WERI-Rb-1 (cell line): ENCODE data around the gene CYGB.

ENCODE experiments used
- DNase-seq: peaks from one replicate; pipeline ENCODE4 v3.0.0-alpha.2; 2020
- H3K27ac ChIP-seq: fragments of 250-450 bp; sonication (Bioruptor Pico); 2 replicates; pipeline ENCODE4 v1.5.1; 2020; ENCODE audit warnings: mild to moderate bottlenecking, moderate library complexity
- H3K27me3 ChIP-seq: fragments of 250-450 bp; sonication (Bioruptor Pico); 2 replicates; pipeline ENCODE4 v1.5.1; 2021; ENCODE audit warnings: mild to moderate bottlenecking, low read depth, moderate library complexity; ENCODE audit not compliant: insufficient read depth, severe bottlenecking
- H3K36me3 ChIP-seq: fragments of 250-450 bp; sonication (Bioruptor Pico); 2 replicates; pipeline ENCODE4 v1.5.1; 2020; ENCODE audit warnings: mild to moderate bottlenecking, moderate library complexity
- H3K4me3 ChIP-seq: 2 replicates; pipeline ENCODE4 v1.5.1; 2011; ENCODE audit warnings: low read depth, mild to moderate bottlenecking, control low read depth, low read length
- H3K9me3 ChIP-seq: fragments of 250-450 bp; sonication (Bioruptor Pico); 2 replicates; pipeline ENCODE4 v1.5.1; 2021; ENCODE audit warnings: mild to moderate bottlenecking, moderate library complexity; ENCODE audit not compliant: severe bottlenecking
- TF ChIP-seq, protein P1 (sequence below): IDR thresholded peaks from 2 replicates; pipeline ENCODE4 v1.5.1; 2011; ENCODE audit warnings: low read depth, mild to moderate bottlenecking, control low read depth, inconsistent platforms, low read length

The CYGB gene

DNA sequence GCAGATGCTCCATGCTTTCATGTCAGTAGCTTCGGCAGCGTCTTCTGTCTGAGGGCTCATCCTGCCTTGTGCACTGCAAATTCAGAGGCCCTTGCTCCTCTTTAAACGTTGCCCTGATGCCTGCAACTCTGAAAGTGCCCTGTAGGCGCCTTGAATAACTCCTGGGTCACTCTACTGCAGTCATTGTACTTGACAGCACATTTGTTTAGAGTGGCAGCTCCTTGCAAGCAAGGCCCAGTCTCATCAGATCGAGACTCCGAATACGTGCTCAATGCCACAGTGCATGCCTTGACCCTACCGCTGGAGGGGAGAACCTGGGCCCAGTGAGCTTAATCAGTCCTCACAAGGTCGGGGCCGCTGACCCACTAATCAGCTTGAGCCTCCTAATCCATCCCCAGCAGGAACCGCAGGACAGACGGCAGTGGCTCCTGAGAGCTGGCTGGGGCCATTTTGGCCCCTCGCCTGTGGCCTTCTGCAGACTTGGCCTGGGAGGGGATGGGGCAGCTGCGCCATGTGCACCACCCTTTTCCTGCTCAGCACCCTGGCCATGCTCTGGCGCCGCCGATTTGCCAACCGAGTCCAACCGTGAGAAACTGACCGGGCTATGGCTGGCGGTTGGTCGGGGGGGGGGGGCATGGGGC is 2.2 kb upstream of the CYGB start, which contains the start of gene PRCD:
Gene PRCD, plus strand, starts transcription at position 414 of the 641 bp plus-strand sequence. Its CDS starts 98 bp downstream, at position 512.
- Histone ChIP-seq H3K36me3 (peaks cover 2% of the 10 kb centered on the region; the same call in 1 of the 2 replicates), H3K9me3 (no peaks in the 10 kb centered on the region), H3K4me3 (peak within 1 kb of the TSS; percentile 38), H3K27ac (peak within 1 kb of the TSS; percentile 96), H3K27me3 (no peaks in the 10 kb centered on the region)
- DNase-seq = peak; percentile 93
- TF ChIP-seq, protein P1, sequence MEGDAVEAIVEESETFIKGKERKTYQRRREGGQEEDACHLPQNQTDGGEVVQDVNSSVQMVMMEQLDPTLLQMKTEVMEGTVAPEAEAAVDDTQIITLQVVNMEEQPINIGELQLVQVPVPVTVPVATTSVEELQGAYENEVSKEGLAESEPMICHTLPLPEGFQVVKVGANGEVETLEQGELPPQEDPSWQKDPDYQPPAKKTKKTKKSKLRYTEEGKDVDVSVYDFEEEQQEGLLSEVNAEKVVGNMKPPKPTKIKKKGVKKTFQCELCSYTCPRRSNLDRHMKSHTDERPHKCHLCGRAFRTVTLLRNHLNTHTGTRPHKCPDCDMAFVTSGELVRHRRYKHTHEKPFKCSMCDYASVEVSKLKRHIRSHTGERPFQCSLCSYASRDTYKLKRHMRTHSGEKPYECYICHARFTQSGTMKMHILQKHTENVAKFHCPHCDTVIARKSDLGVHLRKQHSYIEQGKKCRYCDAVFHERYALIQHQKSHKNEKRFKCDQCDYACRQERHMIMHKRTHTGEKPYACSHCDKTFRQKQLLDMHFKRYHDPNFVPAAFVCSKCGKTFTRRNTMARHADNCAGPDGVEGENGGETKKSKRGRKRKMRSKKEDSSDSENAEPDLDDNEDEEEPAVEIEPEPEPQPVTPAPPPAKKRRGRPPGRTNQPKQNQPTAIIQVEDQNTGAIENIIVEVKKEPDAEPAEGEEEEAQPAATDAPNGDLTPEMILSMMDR = peak; percentile 24; the same call in 1 of the 2 replicates

DNA sequence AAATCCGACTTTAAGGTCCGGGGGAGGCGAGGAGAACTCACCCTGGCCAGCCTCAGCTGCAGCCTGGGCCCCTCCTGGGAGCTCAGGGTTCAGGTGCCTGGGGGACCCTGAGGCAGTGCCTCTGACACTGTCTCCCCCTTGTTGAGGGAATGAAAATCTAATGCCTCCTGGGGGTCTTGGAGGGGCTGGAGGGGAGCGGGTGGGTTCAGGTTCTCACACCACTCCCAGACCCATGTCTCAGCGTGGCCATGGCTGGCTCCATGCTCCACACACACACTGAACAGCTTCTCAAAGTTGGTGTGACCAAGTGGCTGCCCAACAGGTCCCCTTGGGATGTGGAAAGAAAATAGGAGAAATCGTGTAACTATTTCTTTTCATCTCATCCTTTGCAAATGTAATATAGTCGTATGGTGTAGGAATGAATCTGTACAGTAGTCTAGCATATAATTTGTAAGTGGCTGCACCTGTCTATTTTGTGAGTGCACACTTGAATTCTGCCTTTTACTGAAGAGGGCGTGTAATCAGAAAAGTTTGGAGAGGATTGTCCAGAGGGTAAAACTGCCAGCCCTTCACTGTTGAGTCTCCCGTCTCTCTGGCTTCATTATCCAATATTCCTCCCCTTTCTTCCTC is 1.5 kb upstream of the CYGB start:
- TF ChIP-seq, protein P1 = no peak
- Histone ChIP-seq H3K27me3 (no peaks in the 10 kb centered on the region), H3K27ac (peak overlapping the region; percentile 96), H3K4me3 (no peak overlapping the region), H3K9me3 (no peaks in the 10 kb centered on the region), H3K36me3 (peaks cover 2% of the 10 kb centered on the region; the same call in 1 of the 2 replicates)
- no peak for DNase-seq

DNA sequence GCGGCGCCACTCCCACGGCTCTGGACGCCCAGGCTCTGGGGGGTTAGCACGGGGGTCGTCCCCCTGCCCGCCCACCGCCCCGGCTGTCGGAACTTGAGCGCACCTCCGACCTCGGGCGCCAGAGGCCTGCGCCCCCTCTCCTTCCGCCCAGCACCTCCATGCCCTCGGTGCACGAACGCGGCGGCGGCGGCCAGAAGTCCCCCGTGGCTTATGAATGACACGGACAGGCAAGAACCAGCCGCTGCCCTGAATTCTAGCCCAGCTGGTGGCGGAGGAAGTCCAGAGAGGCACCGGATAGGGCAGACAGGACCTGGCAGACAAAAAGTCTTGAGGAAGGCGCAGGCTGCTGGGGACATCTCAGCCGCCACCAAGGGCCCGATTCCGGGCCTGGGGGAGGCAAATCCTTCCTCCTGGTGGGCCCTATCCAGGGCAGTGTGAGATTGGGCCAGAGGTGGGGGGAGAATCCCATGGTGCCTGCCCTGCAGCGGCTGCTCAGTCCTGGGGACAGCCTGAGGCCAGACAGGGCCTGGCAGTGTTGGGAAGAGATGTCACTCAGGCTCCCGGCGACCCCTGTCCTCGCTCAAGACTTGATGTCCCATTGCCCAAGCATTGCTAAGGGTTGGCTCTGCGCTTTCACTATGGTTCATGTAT is 897 bp upstream of the CYGB start:
- no peak overlapping the region for H3K4me3 ChIP-seq
- TF ChIP-seq, protein P1 = no peak
- peak overlapping the region; percentile 96 for H3K27ac ChIP-seq
- H3K27me3 ChIP-seq = no peaks in the 10 kb centered on the region
- peaks cover 2% of the 10 kb centered on the region; the same call in 1 of the 2 replicates for H3K36me3 ChIP-seq
- H3K9me3 ChIP-seq = no peaks in the 10 kb centered on the region
- DNase-seq = no peak

DNA sequence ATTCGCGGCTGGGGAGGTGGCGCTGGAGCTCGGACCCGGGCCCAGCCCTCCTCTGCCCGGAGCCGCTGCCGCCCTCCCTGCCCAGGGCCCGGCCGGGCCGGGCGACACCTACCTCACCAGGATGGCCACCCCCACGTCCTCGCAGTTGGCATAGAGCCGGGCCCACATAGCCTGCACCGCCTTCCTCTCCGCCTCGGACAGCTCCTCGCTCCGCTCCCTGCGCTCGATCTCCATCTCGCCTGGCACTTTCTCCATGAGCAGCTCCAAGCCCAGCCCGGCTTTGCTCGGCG is 276 bp downstream of the CYGB start:
- peaks cover 2% of the 10 kb centered on the region; the same call in 1 of the 2 replicates for H3K36me3 ChIP-seq
- TF ChIP-seq, protein P1 = no peak
- no peak overlapping the region for H3K27ac ChIP-seq
- no peaks in the 10 kb centered on the region for H3K9me3 ChIP-seq
- H3K27me3 ChIP-seq = no peaks in the 10 kb centered on the region
- H3K4me3 ChIP-seq = no peak overlapping the region
- no peak for DNase-seq

DNA sequence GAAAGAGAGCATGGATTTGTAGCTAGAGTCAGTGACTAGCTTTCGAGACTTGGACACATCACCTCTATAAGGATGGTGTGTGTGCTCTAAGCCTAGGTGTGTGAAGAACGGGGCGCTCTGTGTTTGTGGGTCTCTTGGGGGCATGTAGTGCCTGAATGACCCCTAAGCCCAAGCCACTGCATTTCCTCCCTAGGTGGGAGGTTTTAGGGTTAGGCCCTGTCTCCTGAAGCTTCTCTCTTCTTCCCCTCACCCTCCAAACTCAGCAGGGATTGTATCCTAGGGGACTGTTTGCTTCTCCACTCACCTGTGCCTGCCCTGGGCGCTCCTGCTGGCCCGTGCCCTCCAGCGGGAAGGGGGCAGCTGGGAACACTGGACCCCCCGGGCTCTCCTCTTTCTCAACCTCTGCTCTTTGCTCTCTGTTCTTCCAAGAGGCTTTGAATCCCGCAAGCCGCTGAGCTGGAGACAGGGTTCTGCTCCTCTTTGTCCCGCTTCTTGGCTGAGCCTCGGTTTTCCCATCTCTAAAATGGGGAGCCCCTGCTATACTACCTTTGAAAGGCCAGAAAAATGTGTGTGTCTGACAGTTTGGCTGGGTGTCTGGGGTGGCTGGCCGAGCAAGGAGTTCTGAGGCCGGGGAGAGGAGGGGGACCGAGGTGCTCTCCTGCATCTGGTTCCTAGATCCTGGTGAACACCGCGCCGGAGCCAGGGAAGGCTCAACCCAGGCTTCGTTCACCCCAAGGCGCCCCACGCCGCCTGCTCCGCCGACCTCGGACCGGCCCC is 810 bp downstream of the CYGB start:
- no peak overlapping the region for H3K27ac ChIP-seq
- DNase-seq = no peak
- no peaks in the 10 kb centered on the region for H3K9me3 ChIP-seq
- H3K36me3 ChIP-seq = peaks cover 2% of the 10 kb centered on the region; the same call in 1 of the 2 replicates
- H3K27me3 ChIP-seq = no peaks in the 10 kb centered on the region
- TF ChIP-seq, protein P1 = no peak
- H3K4me3 ChIP-seq = no peak overlapping the region
